ENCODE data around the gene ZBTB48. TPM values are rescaled to one million over a fixed set of nuclear protein-coding genes. Genes with fewer than 3 reads are reported as not detected.
"Not testable (repeated sequence)": the region's sequence is repeated elsewhere in the genome, so short reads cannot be mapped to it uniquely, and the experiment has no call there.

The ZBTB48 gene
- polyA plus RNA-seq, 6 donors from 2014 or later: 13.3 to 30.2 (median 24.4) TPM

- no peaks in the 10 kb centered on the region for H3K9me3 Mint-ChIP-seq
- peak overlapping the region in 2 of 8 donors; percentile 36 to 75 for H3K4me3 Mint-ChIP-seq
- H3K27me3 Mint-ChIP-seq: no peaks in the 10 kb centered on the region
- H3K36me3 Mint-ChIP-seq: peaks cover 0 to 8% of the 10 kb centered on the region in 2 donors
- H3K4me1 Mint-ChIP-seq: peaks cover 27 to 38% (median 28%) of the 10 kb centered on the region in 3 donors
- ATAC-seq (ENCODE audit: low read depth in 2 of 2) (no peak), DNase-seq (no peak)
- no peak overlapping the region for H3K27ac Mint-ChIP-seq
Measured at GRCh38 chr1:6630027-6630426, 50.2 kb downstream of the ZBTB48 start.

GRCh38 chr1:6631058-6631457 is 51.3 kb downstream of the ZBTB48 start:
- Mint-ChIP-seq H3K9me3 (no peaks in the 10 kb centered on the region), H3K4me1 (peaks cover 24 to 32% (median 27%) of the 10 kb centered on the region in 3 donors), H3K36me3 (peaks cover 0 to 8% of the 10 kb centered on the region in 2 donors), H3K4me3 (no peak overlapping the region), H3K27ac (no peak overlapping the region), H3K27me3 (no peaks in the 10 kb centered on the region)
- DNase-seq (no peak), ATAC-seq (ENCODE audit: low read depth in 2 of 2) (no peak)

- Mint-ChIP-seq H3K4me1 (peaks cover 7 to 14% (median 10%) of the 10 kb centered on the region in 3 donors), H3K36me3 (peaks cover 0 to 8% of the 10 kb centered on the region in 2 donors)
- ATAC-seq (ENCODE audit: low read depth in 2 of 2): no peak
Measured at GRCh38 chr1:6632588-6633514, 53.1 kb downstream of the ZBTB48 start.

GRCh38 chr1:6634371-6635052 is 54.7 kb downstream of the ZBTB48 start:
- peak overlapping the region in 1 of 6 donors; percentile 47 for H3K27ac Mint-ChIP-seq
- DNase-seq: no peak
- H3K9me3 Mint-ChIP-seq: no peaks in the 10 kb centered on the region
- H3K36me3 Mint-ChIP-seq: peaks cover 0 to 5% of the 10 kb centered on the region in 2 donors
- no peak overlapping the region for H3K4me3 Mint-ChIP-seq
- H3K4me1 Mint-ChIP-seq: peaks cover 1 to 7% (median 5%) of the 10 kb centered on the region in 3 donors
- peak in 1 of 2 donors; percentile 41 for ATAC-seq (ENCODE audit: low read depth in 2 of 2)
- H3K27me3 Mint-ChIP-seq: no peaks in the 10 kb centered on the region

More at GRCh38 chr1:6632588-6633514, 53.1 kb downstream of the ZBTB48 start:
- H3K4me3 Mint-ChIP-seq: peak overlapping the region in 1 of 8 donors; percentile 15
- H3K9me3 Mint-ChIP-seq: no peaks in the 10 kb centered on the region
- H3K27me3 Mint-ChIP-seq: no peaks in the 10 kb centered on the region
- DNase-seq: no peak
- peak overlapping the region in 3 of 6 donors; percentile 39 to 53 (median 47) for H3K27ac Mint-ChIP-seq

- DNase-seq (no peak), ATAC-seq (ENCODE audit: low read depth in 2 of 2) (no peak)
- Mint-ChIP-seq H3K9me3 (no peaks in the 10 kb centered on the region), H3K27me3 (no peaks in the 10 kb centered on the region), H3K4me3 (no peak overlapping the region), H3K27ac (no peak overlapping the region), H3K4me1 (no peaks in the 10 kb centered on the region), H3K36me3 (no peaks in the 10 kb centered on the region)
Measured at GRCh38 chr1:6635161-6635909, 55.5 kb downstream of the ZBTB48 start.

GRCh38 chr1:6635910-6636760 is 56.3 kb downstream of the ZBTB48 start:
- Mint-ChIP-seq H3K4me3 (peak overlapping the region in 1 of 8 donors; percentile 42), H3K27ac (no peak overlapping the region), H3K9me3 (no peaks in the 10 kb centered on the region), H3K4me1 (no peaks in the 10 kb centered on the region), H3K36me3 (no peaks in the 10 kb centered on the region), H3K27me3 (no peaks in the 10 kb centered on the region)
- DNase-seq (no peak), ATAC-seq (ENCODE audit: low read depth in 2 of 2) (no peak)

GRCh38 chr1:6636778-6637177 is 57.0 kb downstream of the ZBTB48 start:
- H3K36me3 Mint-ChIP-seq; H3K27ac Mint-ChIP-seq; H3K4me3 Mint-ChIP-seq; DNase-seq; H3K27me3 Mint-ChIP-seq; H3K4me1 Mint-ChIP-seq; H3K9me3 Mint-ChIP-seq; ATAC-seq (ENCODE audit: low read depth in 2 of 2): not testable (repeated sequence)

- H3K4me3 Mint-ChIP-seq: no peak overlapping the region
- H3K36me3 Mint-ChIP-seq: peaks cover 7 to 14% of the 10 kb centered on the region in 2 donors
- H3K9me3 Mint-ChIP-seq: no peaks in the 10 kb centered on the region
- DNase-seq (no peak), ATAC-seq (ENCODE audit: low read depth in 2 of 2) (no peak)
- no peaks in the 10 kb centered on the region for H3K27me3 Mint-ChIP-seq
- peak overlapping the region in 2 of 6 donors; percentile 27 to 69 for H3K27ac Mint-ChIP-seq
- H3K4me1 Mint-ChIP-seq: no peaks in the 10 kb centered on the region
Measured at GRCh38 chr1:6637770-6638169, 58.0 kb downstream of the ZBTB48 start.

GRCh38 chr1:6638226-6638625 is 58.4 kb downstream of the ZBTB48 start:
- no peaks in the 10 kb centered on the region for H3K4me1 Mint-ChIP-seq
- DNase-seq (no peak), ATAC-seq (ENCODE audit: low read depth in 2 of 2) (no peak)
- no peaks in the 10 kb centered on the region for H3K9me3 Mint-ChIP-seq
- no peak overlapping the region for H3K4me3 Mint-ChIP-seq
- H3K27ac Mint-ChIP-seq: peak overlapping the region in 1 of 6 donors; percentile 7
- H3K36me3 Mint-ChIP-seq: peaks cover 9 to 17% of the 10 kb centered on the region in 2 donors
- H3K27me3 Mint-ChIP-seq: no peaks in the 10 kb centered on the region

Other genes with a start within 250 kb of the ZBTB48 start
- 1 to 10 TPM; 1.8 to 3.7 (median 2.9) TPM for gene ACOT7, start 186.2 kb upstream of the ZBTB48 start, polyA plus RNA-seq (ENCODE audit: low read depth in 6 of 6)
- gene HES2, start 160.1 kb upstream of the ZBTB48 start, polyA plus RNA-seq (ENCODE audit: low read depth in 6 of 6): not detected
- not detected for gene ESPN, start 155.2 kb upstream of the ZBTB48 start, polyA plus RNA-seq (ENCODE audit: low read depth in 6 of 6)
- gene TNFRSF25, start 113.8 kb upstream of the ZBTB48 start, polyA plus RNA-seq (ENCODE audit: low read depth in 6 of 6): under 1 TPM in 2 of 6 donors, not detected in 4; 0.28 to 0.68 TPM
- gene PLEKHG5, start 88.3 kb upstream of the ZBTB48 start, polyA plus RNA-seq (ENCODE audit: low read depth in 6 of 6): not detected
- 10 to 100 TPM in 5 of 6 donors, 1 to 10 TPM in 1; 4.1 to 22.3 (median 18.4) TPM for gene NOL9, start 25.5 kb upstream of the ZBTB48 start, polyA plus RNA-seq (ENCODE audit: low read depth in 6 of 6)
- under 1 TPM in 2 of 6 donors, not detected in 4; 0.16 to 0.22 TPM for gene TAS1R1, start 24.7 kb upstream of the ZBTB48 start, polyA plus RNA-seq (ENCODE audit: low read depth in 6 of 6)
- gene KLHL21, start 22.9 kb downstream of the ZBTB48 start, polyA plus RNA-seq (ENCODE audit: low read depth in 6 of 6): 10 to 100 TPM in 4 of 6 donors, 1 to 10 TPM in 2; 9.7 to 17.9 (median 10.5) TPM
- 1 to 10 TPM; 2.7 to 6.0 (median 4.2) TPM for gene PHF13, start 33.7 kb downstream of the ZBTB48 start, polyA plus RNA-seq (ENCODE audit: low read depth in 6 of 6)
- 10 to 100 TPM; 10.4 to 26.9 (median 21.7) TPM for gene THAP3, start 44.9 kb downstream of the ZBTB48 start, polyA plus RNA-seq (ENCODE audit: low read depth in 6 of 6)
- 10 to 100 TPM; 17.4 to 24.6 (median 20.5) TPM for gene DNAJC11, start 121.8 kb downstream of the ZBTB48 start, polyA plus RNA-seq (ENCODE audit: low read depth in 6 of 6)
- 100 to 1,000 TPM in 1 of 6 donors, 10 to 100 TPM in 5; 75.4 to 140 (median 88.8) TPM for gene CAMTA1, start 205.5 kb downstream of the ZBTB48 start, polyA plus RNA-seq (ENCODE audit: low read depth in 6 of 6)